Thoracic aorta (tissue), 2 donors: ENCODE measurements around the gene OXGR1. TPM values are rescaled to one million over a fixed set of nuclear protein-coding genes. Genes with fewer than 3 reads are reported as not detected.

Experiments
- ATAC-seq: fragments of 150-250 bp; one replicate; pipeline ENCODE4 v1.8.0; 2017; ENCODE audit warnings: low read depth; ENCODE audit not compliant: insufficient number of reproducible peaks, low FRiP score
- DNase-seq: peaks from one replicate; pipeline ENCODE4 v3.0.0-alpha.2; 2020; ENCODE audit warnings: low spot score
- H3K27ac ChIP-seq, 2 donors: fragments of 200-600 bp; sonication (generic); 1 replicate in 1 of 2; 2 replicates in 1 of 2; pipeline ENCODE4 v1.5.1; 2016; ENCODE audit warnings: mild to moderate bottlenecking in 2 of 2, moderate library complexity in 2 of 2
- H3K27me3 ChIP-seq: fragments of 200-600 bp; sonication (generic); replicated peaks from 2 replicates; pipeline ENCODE4 v1.6.0; 2016; ENCODE audit warnings: mild to moderate bottlenecking; ENCODE audit not compliant: insufficient read depth
- H3K36me3 ChIP-seq: fragments of 200-600 bp; sonication (generic); one replicate; pipeline ENCODE4 v1.5.1; 2016
- H3K4me1 ChIP-seq, 2 donors: fragments of 200-600 bp; sonication (generic); 1 replicate in 1 of 2; 2 replicates in 1 of 2; pipeline versions ENCODE4 v1.5.1 to v1.6.0; 2016; ENCODE audit warnings: low read depth in 2 of 2, mild to moderate bottlenecking in 1 of 2; ENCODE audit not compliant: control insufficient read depth in 1 of 2
- H3K4me3 ChIP-seq: fragments of 200-600 bp; sonication (generic); 2 replicates; pipeline ENCODE4 v1.5.1; 2016; ENCODE audit warnings: mild to moderate bottlenecking
- H3K9me3 ChIP-seq: fragments of 200-600 bp; sonication (generic); 2 replicates; pipeline ENCODE4 v1.5.1; 2016
- total RNA-seq, 2 donors: library from RNA; depleted of rRNA; stranded (reverse); fragments of >200 nt; gene quantifications; one replicate each; pipeline versions ENCODE4 v1.1.0 to v1.2.3, GENCODE V29; 2016
- TF ChIP-seq, protein P1 (sequence below): fragments of 200-600 bp; sonication (generic); IDR thresholded peaks from one replicate; pipeline ENCODE4 v1.5.1; 2019; ENCODE audit warnings: antibody characterized with exemption

Gene OXGR1
- total RNA-seq, 2 donors from 2014 or later, result not detected

DNA sequence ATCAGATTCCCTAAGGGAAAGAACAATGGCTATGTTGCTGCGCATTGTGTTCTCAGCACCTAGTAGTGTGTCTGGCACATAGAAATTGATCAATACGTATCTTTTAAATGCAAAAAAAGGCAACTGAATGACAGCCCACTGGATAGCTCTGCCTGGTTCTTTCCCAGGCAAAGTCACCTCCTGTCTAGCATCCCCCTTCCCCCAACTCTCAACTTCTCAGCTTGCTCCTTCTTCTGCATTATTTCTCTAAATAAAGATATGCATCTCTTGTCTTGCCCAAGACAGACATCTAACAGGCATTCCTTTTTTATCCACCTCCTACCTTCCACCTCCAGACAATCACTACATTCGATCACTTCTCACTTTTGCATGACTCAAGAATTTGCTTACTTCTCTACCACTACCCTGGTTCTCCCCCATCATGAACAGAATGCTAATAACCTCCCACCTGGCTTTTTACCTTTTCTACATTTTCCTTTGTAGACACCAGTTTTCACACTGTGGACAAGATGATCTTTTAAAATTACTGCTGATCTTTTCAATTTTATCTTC is 26.5 kb upstream of the OXGR1 start:
- Histone ChIP-seq H3K4me1 (peaks cover 0 to 4% of the 10 kb centered on the region in 2 donors), H3K27me3 (no peaks in the 10 kb centered on the region), H3K27ac (no peak overlapping the region), H3K9me3 (no peaks in the 10 kb centered on the region), H3K4me3 (no peak overlapping the region), H3K36me3 (no peaks in the 10 kb centered on the region)
- no peak for DNase-seq
- no peak for ATAC-seq
- TF ChIP-seq, protein P1, sequence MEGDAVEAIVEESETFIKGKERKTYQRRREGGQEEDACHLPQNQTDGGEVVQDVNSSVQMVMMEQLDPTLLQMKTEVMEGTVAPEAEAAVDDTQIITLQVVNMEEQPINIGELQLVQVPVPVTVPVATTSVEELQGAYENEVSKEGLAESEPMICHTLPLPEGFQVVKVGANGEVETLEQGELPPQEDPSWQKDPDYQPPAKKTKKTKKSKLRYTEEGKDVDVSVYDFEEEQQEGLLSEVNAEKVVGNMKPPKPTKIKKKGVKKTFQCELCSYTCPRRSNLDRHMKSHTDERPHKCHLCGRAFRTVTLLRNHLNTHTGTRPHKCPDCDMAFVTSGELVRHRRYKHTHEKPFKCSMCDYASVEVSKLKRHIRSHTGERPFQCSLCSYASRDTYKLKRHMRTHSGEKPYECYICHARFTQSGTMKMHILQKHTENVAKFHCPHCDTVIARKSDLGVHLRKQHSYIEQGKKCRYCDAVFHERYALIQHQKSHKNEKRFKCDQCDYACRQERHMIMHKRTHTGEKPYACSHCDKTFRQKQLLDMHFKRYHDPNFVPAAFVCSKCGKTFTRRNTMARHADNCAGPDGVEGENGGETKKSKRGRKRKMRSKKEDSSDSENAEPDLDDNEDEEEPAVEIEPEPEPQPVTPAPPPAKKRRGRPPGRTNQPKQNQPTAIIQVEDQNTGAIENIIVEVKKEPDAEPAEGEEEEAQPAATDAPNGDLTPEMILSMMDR, result no peak

DNA sequence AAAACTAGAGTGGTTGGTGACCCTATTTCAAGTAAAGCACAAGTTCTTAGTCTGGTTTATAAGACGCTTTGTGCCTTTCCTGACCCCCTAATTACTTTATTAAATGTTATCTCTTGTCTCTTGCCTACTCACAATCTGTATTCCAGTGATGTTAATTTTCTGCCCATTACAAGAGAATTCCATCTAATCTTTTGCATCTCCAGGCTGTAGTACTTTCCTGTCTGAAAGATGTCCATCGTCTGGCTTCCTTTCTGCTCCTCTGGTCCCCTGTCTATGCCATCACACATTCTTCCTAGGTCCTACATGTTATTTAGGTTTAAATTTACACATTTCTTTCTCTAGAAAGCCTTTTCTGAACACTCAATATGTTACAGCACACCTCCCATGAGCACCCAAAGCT is 25.9 kb upstream of the OXGR1 start:
- ATAC-seq, result no peak
- H3K27me3 ChIP-seq, result no peaks in the 10 kb centered on the region
- DNase-seq, result no peak
- H3K4me3 ChIP-seq, result no peak overlapping the region
- TF ChIP-seq, protein P1, result no peak
- H3K27ac ChIP-seq, result no peak overlapping the region
- H3K4me1 ChIP-seq, result peaks cover 0 to 4% of the 10 kb centered on the region in 2 donors
- no peaks in the 10 kb centered on the region for H3K9me3 ChIP-seq
- no peaks in the 10 kb centered on the region for H3K36me3 ChIP-seq

DNA sequence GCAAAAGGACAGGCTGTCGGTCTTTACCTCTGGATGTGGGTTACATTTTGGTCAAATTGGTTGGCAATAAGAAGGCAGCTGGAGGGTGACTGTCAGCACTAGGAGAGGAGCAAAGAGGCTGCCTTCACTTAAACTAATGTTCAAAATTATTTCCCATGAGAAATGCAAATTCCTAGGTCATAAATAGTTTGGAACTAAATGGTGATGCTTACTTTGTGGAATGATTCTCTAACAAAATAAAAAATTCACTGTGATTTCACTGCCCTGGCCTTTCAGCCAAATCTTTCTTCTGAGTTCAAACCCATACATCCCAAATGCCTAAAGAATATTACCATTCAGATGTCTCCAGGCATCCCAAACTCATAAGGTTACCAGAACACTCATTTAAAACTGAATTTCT is 25.0 kb upstream of the OXGR1 start:
- Histone ChIP-seq H3K4me3 (no peak overlapping the region), H3K9me3 (no peaks in the 10 kb centered on the region), H3K4me1 (peaks cover 0 to 4% of the 10 kb centered on the region in 2 donors), H3K27me3 (no peaks in the 10 kb centered on the region), H3K36me3 (no peaks in the 10 kb centered on the region), H3K27ac (no peak overlapping the region)
- TF ChIP-seq, protein P1, result no peak
- no peak for ATAC-seq
- no peak for DNase-seq

DNA sequence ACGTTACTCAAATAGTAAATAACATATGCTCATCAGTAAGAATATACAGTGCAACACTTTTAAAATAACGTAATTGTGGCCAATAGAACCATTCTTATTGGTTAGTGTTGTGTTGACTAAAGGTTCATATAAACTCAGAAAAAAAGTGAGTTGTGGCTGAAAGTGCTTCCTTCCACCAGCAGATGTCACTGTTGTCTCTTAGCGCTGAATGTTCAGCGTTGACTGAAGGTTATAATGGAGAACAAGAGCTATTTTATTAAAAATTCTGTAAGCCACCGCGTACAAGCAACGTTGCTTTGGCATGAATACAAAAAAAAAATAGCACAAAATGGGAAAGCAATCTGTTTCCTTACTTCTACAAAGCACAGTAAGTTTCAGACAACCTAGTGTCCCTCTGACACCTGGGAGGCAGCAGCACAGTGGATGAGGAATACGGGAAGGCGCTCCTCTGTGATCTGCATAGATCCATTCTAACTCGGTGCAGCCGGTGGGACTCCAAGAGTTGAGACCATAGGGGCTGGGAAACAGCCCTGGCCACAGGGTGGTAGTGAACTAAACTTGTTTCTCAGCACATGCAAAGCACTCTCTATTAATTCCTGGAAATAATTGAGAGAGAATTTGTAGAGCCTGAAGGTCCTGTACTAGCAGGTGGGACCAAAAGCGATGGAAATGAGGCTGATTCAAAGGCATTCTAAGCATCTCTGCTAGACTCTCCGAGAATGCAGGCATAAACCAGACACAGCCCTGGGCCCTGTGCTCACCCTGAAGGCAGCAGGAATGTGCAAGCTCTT is 23.9 kb upstream of the OXGR1 start:
- H3K4me3 ChIP-seq, result peak overlapping the region; percentile 4
- H3K27ac ChIP-seq, result no peak overlapping the region
- H3K4me1 ChIP-seq, result peaks cover 0 to 4% of the 10 kb centered on the region in 2 donors
- no peaks in the 10 kb centered on the region for H3K36me3 ChIP-seq
- no peaks in the 10 kb centered on the region for H3K9me3 ChIP-seq
- no peaks in the 10 kb centered on the region for H3K27me3 ChIP-seq
- TF ChIP-seq, protein P1, result peak; percentile 92
- DNase-seq (no peak), ATAC-seq (no peak)

DNA sequence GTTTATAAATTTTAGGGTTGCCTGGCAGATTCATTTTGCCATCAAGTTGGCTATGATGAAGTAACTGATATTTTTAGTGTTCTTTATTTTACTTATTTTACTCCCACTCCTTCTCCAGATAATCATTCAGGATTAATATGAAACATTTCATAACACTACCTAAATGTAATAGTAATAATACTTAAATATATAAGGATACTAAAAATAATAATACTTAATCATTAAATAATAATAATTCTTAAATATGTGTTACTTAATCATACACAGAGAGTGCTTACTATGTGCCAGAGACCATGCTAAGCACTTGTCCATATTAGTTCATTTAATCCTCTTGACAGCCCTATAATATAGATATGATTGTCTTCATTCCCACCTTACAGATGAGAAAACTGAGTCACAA is 23.0 kb upstream of the OXGR1 start:
- no peaks in the 10 kb centered on the region for H3K27me3 ChIP-seq
- no peak for DNase-seq

More for the DNA sequence above, 23.0 kb upstream of the OXGR1 start:
- H3K36me3 ChIP-seq, result no peaks in the 10 kb centered on the region
- no peak for ATAC-seq
- peaks cover 0 to 4% of the 10 kb centered on the region in 2 donors for H3K4me1 ChIP-seq
- no peak overlapping the region for H3K27ac ChIP-seq
- H3K9me3 ChIP-seq, result no peaks in the 10 kb centered on the region
- TF ChIP-seq, protein P1, result no peak
- no peak overlapping the region for H3K4me3 ChIP-seq
